ENCODE data around the gene SLC26A6. TPM values are rescaled to one million over a fixed set of nuclear protein-coding genes. Genes with fewer than 3 reads are reported as not detected.

SLC26A6 gene
- total RNA-seq, 1 experiment from 2014 or later = 36.3 TPM

DNA sequence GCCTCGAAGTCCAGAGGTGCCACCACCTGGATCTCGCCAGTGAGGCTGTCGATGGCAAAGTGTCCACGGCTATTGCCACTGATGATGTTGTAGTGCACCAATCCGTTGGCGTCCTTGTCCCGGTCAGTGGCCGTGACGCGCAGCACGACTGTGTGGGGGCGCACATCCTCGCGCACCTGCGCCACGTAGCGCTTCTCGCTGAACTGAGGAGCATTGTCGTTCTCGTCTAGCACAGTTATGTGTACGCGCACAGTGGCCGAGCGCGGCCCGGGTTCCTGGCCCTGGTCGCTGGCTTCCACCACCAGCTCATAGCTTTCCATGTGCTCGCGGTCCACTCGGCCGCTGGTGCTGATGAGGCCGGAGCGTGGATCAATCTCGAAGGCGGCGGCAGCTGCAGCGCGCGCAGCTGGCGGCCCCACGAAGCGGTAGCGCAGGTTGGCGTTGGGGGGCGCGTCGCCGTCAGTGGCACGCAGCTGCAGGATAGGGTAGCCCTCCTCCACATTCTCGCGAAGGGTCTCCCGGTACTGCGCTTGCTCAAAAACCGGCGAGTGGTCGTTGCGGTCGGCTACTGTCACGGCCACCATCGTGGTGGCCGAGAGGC is 25.6 kb upstream of the SLC26A6 start:
- H3K9me3 ChIP-seq (ENCODE audit: control insufficient read depth, insufficient read depth, low read depth, low read length) = no peaks in the 10 kb centered on the region
- no peak overlapping the region for H3K27ac ChIP-seq (ENCODE audit: low read length)
- TF ChIP-seq, protein P1, sequence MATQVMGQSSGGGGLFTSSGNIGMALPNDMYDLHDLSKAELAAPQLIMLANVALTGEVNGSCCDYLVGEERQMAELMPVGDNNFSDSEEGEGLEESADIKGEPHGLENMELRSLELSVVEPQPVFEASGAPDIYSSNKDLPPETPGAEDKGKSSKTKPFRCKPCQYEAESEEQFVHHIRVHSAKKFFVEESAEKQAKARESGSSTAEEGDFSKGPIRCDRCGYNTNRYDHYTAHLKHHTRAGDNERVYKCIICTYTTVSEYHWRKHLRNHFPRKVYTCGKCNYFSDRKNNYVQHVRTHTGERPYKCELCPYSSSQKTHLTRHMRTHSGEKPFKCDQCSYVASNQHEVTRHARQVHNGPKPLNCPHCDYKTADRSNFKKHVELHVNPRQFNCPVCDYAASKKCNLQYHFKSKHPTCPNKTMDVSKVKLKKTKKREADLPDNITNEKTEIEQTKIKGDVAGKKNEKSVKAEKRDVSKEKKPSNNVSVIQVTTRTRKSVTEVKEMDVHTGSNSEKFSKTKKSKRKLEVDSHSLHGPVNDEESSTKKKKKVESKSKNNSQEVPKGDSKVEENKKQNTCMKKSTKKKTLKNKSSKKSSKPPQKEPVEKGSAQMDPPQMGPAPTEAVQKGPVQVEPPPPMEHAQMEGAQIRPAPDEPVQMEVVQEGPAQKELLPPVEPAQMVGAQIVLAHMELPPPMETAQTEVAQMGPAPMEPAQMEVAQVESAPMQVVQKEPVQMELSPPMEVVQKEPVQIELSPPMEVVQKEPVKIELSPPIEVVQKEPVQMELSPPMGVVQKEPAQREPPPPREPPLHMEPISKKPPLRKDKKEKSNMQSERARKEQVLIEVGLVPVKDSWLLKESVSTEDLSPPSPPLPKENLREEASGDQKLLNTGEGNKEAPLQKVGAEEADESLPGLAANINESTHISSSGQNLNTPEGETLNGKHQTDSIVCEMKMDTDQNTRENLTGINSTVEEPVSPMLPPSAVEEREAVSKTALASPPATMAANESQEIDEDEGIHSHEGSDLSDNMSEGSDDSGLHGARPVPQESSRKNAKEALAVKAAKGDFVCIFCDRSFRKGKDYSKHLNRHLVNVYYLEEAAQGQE (IDR thresholded peaks at IDR 0.05; ENCODE audit: insufficient read depth in 1 of 2, low read depth in 2 of 2, low read length in 1 of 2) = peak in 1 of 2 experiments; percentile 15; a peak in 1 of 4 replicates
- no peak for TF ChIP-seq SIN3A (IDR thresholded peaks at IDR 0.05; ENCODE audit: borderline replicate concordance, insufficient read depth, low read depth, low read length)
- no peak for TF ChIP-seq POLR2AphosphoS5 (IDR thresholded peaks at IDR 0.05; ENCODE audit: low read depth, low read length)
- no peak for TF ChIP-seq TCF7L2 (IDR thresholded peaks at IDR 0.05; ENCODE audit: low read depth, low read length)
- TF ChIP-seq, protein P2, sequence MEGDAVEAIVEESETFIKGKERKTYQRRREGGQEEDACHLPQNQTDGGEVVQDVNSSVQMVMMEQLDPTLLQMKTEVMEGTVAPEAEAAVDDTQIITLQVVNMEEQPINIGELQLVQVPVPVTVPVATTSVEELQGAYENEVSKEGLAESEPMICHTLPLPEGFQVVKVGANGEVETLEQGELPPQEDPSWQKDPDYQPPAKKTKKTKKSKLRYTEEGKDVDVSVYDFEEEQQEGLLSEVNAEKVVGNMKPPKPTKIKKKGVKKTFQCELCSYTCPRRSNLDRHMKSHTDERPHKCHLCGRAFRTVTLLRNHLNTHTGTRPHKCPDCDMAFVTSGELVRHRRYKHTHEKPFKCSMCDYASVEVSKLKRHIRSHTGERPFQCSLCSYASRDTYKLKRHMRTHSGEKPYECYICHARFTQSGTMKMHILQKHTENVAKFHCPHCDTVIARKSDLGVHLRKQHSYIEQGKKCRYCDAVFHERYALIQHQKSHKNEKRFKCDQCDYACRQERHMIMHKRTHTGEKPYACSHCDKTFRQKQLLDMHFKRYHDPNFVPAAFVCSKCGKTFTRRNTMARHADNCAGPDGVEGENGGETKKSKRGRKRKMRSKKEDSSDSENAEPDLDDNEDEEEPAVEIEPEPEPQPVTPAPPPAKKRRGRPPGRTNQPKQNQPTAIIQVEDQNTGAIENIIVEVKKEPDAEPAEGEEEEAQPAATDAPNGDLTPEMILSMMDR (IDR thresholded peaks at IDR 0.05) = no peak
- no peaks in the 10 kb centered on the region for H3K36me3 ChIP-seq (ENCODE audit: control insufficient read depth, insufficient read depth, low read length)
- no peak overlapping the region for H3K4me3 ChIP-seq (ENCODE audit: low read depth in 2 of 2, low read length in 2 of 2)
- no peaks in the 10 kb centered on the region for H3K4me1 ChIP-seq (ENCODE audit: control insufficient read depth, insufficient read depth, low read length)
- in situ Hi-C loops (cut with HindIII; ENCODE audit: low pct_unique_long_range_greater_than_20kb, low sequenced_read_pairs) = no loop called here
- POLR2A ChIA-PET = no interaction called here
- no peak for ATAC-seq
- intact Hi-C loops (cut with micrococcal nuclease; ENCODE audit: unreplicated experiment) = no loop called here
- BruUV-seq (replicated peaks) = no TSS peak
- CTCF ChIA-PET = no interaction called here
- H3K27me3 ChIP-seq (ENCODE audit: control insufficient read depth, insufficient read depth, low read length) = no peaks in the 10 kb centered on the region
- no peak for DNase-seq (ENCODE audit: low read depth, low spot score)

DNA sequence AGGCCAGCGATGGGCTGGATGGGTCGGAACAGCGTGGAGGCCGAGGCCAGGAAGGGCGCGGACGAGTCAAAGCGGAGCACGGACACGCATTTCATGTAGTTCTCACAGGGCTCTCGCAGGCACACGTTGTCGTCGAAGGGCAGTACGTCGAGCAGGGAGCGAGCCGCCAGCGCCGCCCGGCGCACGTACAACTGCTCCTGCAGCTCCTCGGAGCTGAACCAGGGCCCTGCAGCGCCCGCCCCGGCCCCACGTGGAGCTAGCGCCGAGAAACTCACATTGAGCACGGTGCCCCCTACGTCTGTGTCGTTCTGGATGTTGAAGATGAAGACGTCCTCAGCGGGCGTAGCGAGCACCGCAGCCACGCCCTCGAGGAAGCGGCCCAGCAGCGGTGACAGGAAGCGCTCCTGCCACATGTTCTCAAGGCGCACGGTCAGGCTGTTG is 21.6 kb upstream of the SLC26A6 start:
- intact Hi-C loops (cut with micrococcal nuclease; ENCODE audit: unreplicated experiment) = no loop called here
- no TSS peak for BruUV-seq (replicated peaks)

More for the DNA sequence above, 21.6 kb upstream of the SLC26A6 start:
- 0 out of 2 replicates have a peak overlapping the region, but pooled peaks have one; percentile 17 for H3K27ac ChIP-seq (ENCODE audit: low read length)
- ATAC-seq (no peak), DNase-seq (ENCODE audit: low read depth, low spot score) (no peak)
- no peak for TF ChIP-seq TCF7L2 (IDR thresholded peaks at IDR 0.05; ENCODE audit: low read depth, low read length)
- TF ChIP-seq, protein P1 (IDR thresholded peaks at IDR 0.05; ENCODE audit: insufficient read depth in 1 of 2, low read depth in 2 of 2, low read length in 1 of 2) = no peak
- TF ChIP-seq POLR2AphosphoS5 (IDR thresholded peaks at IDR 0.05; ENCODE audit: low read depth, low read length) = no peak
- TF ChIP-seq, protein P2 (IDR thresholded peaks at IDR 0.05) = no peak
- no peak for TF ChIP-seq SIN3A (IDR thresholded peaks at IDR 0.05; ENCODE audit: borderline replicate concordance, insufficient read depth, low read depth, low read length)
- no peak overlapping the region for H3K4me3 ChIP-seq (ENCODE audit: low read depth in 2 of 2, low read length in 2 of 2)
- in situ Hi-C loops (cut with HindIII; ENCODE audit: low pct_unique_long_range_greater_than_20kb, low sequenced_read_pairs) = no loop called here
- H3K27me3 ChIP-seq (ENCODE audit: control insufficient read depth, insufficient read depth, low read length) = no peaks in the 10 kb centered on the region
- POLR2A ChIA-PET = no interaction called here
- CTCF ChIA-PET = no interaction called here
- no peaks in the 10 kb centered on the region for H3K36me3 ChIP-seq (ENCODE audit: control insufficient read depth, insufficient read depth, low read length)
- no peaks in the 10 kb centered on the region for H3K4me1 ChIP-seq (ENCODE audit: control insufficient read depth, insufficient read depth, low read length)
- no peaks in the 10 kb centered on the region for H3K9me3 ChIP-seq (ENCODE audit: control insufficient read depth, insufficient read depth, low read depth, low read length)
